ENCODE measurements around the gene MEIOC. TPM values are rescaled to one million over a fixed set of nuclear protein-coding genes. Genes with fewer than 3 reads are reported as not detected.
"Not testable (repeated sequence)": the region's sequence is repeated elsewhere in the genome, so short reads cannot be mapped to it uniquely, and the experiment has no call there.

Gene MEIOC
- total RNA-seq, 1 donor from 2014 or later = not detected

- Histone ChIP-seq H3K4me1 (peaks cover 21% of the 10 kb centered on the region), H3K27me3 (ENCODE audit: low read depth) (no peaks in the 10 kb centered on the region)
- intact Hi-C loops (cut with micrococcal nuclease) = no loop called here
These were observed 37.3 kb downstream of the MEIOC start for GRCh38 chr17:44693609-44694008.

GRCh38 chr17:44700288-44700687 lies 44.0 kb downstream of the MEIOC start:
- intact Hi-C loops (cut with micrococcal nuclease); H3K36me3 ChIP-seq; H3K27me3 ChIP-seq (ENCODE audit: low read depth); H3K4me3 ChIP-seq; H3K27ac ChIP-seq (replicated peaks); H3K9me3 ChIP-seq (replicated peaks); H3K4me1 ChIP-seq; DNase-seq: not testable (repeated sequence)

More at GRCh38 chr17:44693609-44694008, 37.3 kb downstream of the MEIOC start:
- TF ChIP-seq CTCF (IDR thresholded peaks at IDR 0.05; ENCODE audit: borderline replicate concordance) = no peak
- no peaks in the 10 kb centered on the region for H3K9me3 ChIP-seq (replicated peaks)
- no peaks in the 10 kb centered on the region for H3K36me3 ChIP-seq
- no peak overlapping the region for H3K4me3 ChIP-seq
- no peak overlapping the region for H3K27ac ChIP-seq (replicated peaks)
- DNase-seq = no peak

- no peak for DNase-seq
- Histone ChIP-seq H3K36me3 (no peaks in the 10 kb centered on the region), H3K27ac (replicated peaks) (peak overlapping the region; percentile 86), H3K4me1 (peaks cover 17% of the 10 kb centered on the region), H3K4me3 (peak overlapping the region; percentile 77), H3K27me3 (ENCODE audit: low read depth) (no peaks in the 10 kb centered on the region), H3K9me3 (replicated peaks) (no peaks in the 10 kb centered on the region)
- TF ChIP-seq CTCF (IDR thresholded peaks at IDR 0.05; ENCODE audit: borderline replicate concordance) = no peak
- intact Hi-C loops (cut with micrococcal nuclease) = no loop called here
These were observed 51.6 kb downstream of the MEIOC start for GRCh38 chr17:44707755-44708400.

- Histone ChIP-seq H3K36me3 (no peaks in the 10 kb centered on the region), H3K9me3 (replicated peaks) (no peaks in the 10 kb centered on the region), H3K27ac (replicated peaks) (peak within 1 kb of the TSS; percentile 86), H3K27me3 (ENCODE audit: low read depth) (no peaks in the 10 kb centered on the region), H3K4me1 (peaks cover 17% of the 10 kb centered on the region), H3K4me3 (peak within 1 kb of the TSS; percentile 77)
- peak; percentile 63 for DNase-seq
- no peak for TF ChIP-seq CTCF (IDR thresholded peaks at IDR 0.05; ENCODE audit: borderline replicate concordance)
- intact Hi-C loops (cut with micrococcal nuclease) = no loop called here
These were observed 52.4 kb downstream of the MEIOC start, which contains the start of gene DBF4B for GRCh38 chr17:44708401-44709263. Gene DBF4B (plus strand): TSS chr17:44708665. CDS start chr17:44708821, 156 bp downstream.

GRCh38 chr17:44719444-44719843 lies 63.2 kb downstream of the MEIOC start:
- no peaks in the 10 kb centered on the region for H3K4me1 ChIP-seq
- no peak for DNase-seq
- H3K27ac ChIP-seq (replicated peaks) = no peak overlapping the region
- no peaks in the 10 kb centered on the region for H3K27me3 ChIP-seq (ENCODE audit: low read depth)
- TF ChIP-seq CTCF (IDR thresholded peaks at IDR 0.05; ENCODE audit: borderline replicate concordance) = no peak
- H3K9me3 ChIP-seq (replicated peaks) = no peaks in the 10 kb centered on the region
- intact Hi-C loops (cut with micrococcal nuclease) = no loop called here
- H3K4me3 ChIP-seq = no peak overlapping the region
- peaks cover 27% of the 10 kb centered on the region for H3K36me3 ChIP-seq

- no peak for TF ChIP-seq CTCF (IDR thresholded peaks at IDR 0.05; ENCODE audit: borderline replicate concordance)
- H3K4me1 ChIP-seq = no peaks in the 10 kb centered on the region
- DNase-seq = no peak
- no peaks in the 10 kb centered on the region for H3K9me3 ChIP-seq (replicated peaks)
- H3K36me3 ChIP-seq = peaks cover 28% of the 10 kb centered on the region
- no peaks in the 10 kb centered on the region for H3K27me3 ChIP-seq (ENCODE audit: low read depth)
- H3K27ac ChIP-seq (replicated peaks) = no peak overlapping the region
- intact Hi-C loops (cut with micrococcal nuclease) = no loop called here
- no peak overlapping the region for H3K4me3 ChIP-seq
These were observed 66.0 kb downstream of the MEIOC start for GRCh38 chr17:44722254-44722653.

Data from left ventricle myocardium inferior (tissue), 1 donor.